SK-N-MC (cell line): ENCODE measurements around the gene ANKFN1.

Experiments used
- DNase-seq: peaks from one replicate; pipeline ENCODE4 v3.0.0-alpha.2; 2011; ENCODE audit warnings: low read depth, low spot score
- H3K27ac ChIP-seq: fragments of 200-600 bp; sonication (generic); 2 replicates; pipeline ENCODE4 v1.5.1; 2016; ENCODE audit warnings: mixed run types
- H3K36me3 ChIP-seq: fragments of 200-600 bp; sonication (generic); 2 replicates; pipeline ENCODE4 v1.6.1; 2017; ENCODE audit warnings: antibody characterized with exemption, low read length, mixed read lengths; ENCODE audit not compliant: insufficient read depth
- H3K4me3 ChIP-seq: fragments of 200-600 bp; sonication (generic); 2 replicates; pipeline ENCODE4 v1.5.1; 2016
- H3K9ac ChIP-seq: fragments of 200-600 bp; sonication (generic); 2 replicates; pipeline ENCODE4 v1.8.0; 2017; ENCODE audit warnings: mixed run types, mixed read lengths; ENCODE audit not compliant: insufficient read length
- H3K9me3 ChIP-seq: fragments of 200-600 bp; sonication (generic); 2 replicates; pipeline ENCODE4 v1.6.1; 2017; ENCODE audit warnings: low read depth, mild to moderate bottlenecking, antibody characterized with exemption, low read length, moderate library complexity, mixed read lengths
- EZH2 ChIP-seq: fragments of 200-600 bp; sonication (generic); IDR thresholded peaks from one replicate; pipeline ENCODE4 v1.6.1; 2017; ENCODE audit warnings: antibody characterized with exemption
- FOXP2 ChIP-seq: optimal IDR thresholded peaks from 2 replicates; pipeline ENCODE3; 2011; ENCODE audit warnings: mild to moderate bottlenecking, moderate library complexity; ENCODE audit not compliant: insufficient read depth; ENCODE audit errors: extremely low read length, control extremely low read depth
- POLR2AphosphoS5 ChIP-seq: IDR thresholded peaks from 2 replicates; pipeline ENCODE4 v1.6.1; 2012; ENCODE audit warnings: mild to moderate bottlenecking, low read depth, low read length, borderline replicate concordance

The ANKFN1 gene

GRCh38 chr17:56319531-56319930, 166.3 kb downstream of the ANKFN1 start:
- no peaks in the 10 kb centered on the region for H3K9me3 ChIP-seq
- no peak for TF ChIP-seq FOXP2
- no peak for TF ChIP-seq EZH2
- no peak for TF ChIP-seq POLR2AphosphoS5
- H3K27ac ChIP-seq = no peak overlapping the region

DNA sequence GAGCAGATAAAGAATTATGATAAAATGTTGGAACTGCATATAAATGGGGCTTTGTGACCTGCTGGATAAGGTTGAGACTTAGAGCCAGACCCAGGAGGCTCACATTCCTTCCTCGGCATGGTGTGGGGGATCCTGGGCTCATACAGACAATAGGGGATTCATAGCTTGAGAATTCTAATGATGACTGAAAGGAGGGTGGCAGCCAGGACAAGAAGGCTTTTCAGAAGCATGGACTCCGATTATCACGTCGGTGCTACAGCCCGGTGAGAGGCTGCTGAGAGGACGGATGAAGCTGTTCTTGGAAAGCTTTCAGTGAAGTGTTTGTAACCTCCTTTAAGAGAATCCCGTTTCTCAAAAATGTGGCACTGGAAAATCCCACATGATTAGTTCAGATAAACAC, 167.2 kb downstream of the ANKFN1 start:
- TF ChIP-seq EZH2 = no peak
- Histone ChIP-seq H3K4me3 (no peak overlapping the region), H3K27ac (no peak overlapping the region), H3K36me3 (no peaks in the 10 kb centered on the region), H3K9me3 (no peaks in the 10 kb centered on the region), H3K9ac (no peak overlapping the region)
- no peak for DNase-seq

More at GRCh38 chr17:56319531-56319930, 166.3 kb downstream of the ANKFN1 start:
- Histone ChIP-seq H3K4me3 (no peak overlapping the region), H3K36me3 (no peaks in the 10 kb centered on the region), H3K9ac (no peak overlapping the region)
- DNase-seq = peak; percentile 6

DNA sequence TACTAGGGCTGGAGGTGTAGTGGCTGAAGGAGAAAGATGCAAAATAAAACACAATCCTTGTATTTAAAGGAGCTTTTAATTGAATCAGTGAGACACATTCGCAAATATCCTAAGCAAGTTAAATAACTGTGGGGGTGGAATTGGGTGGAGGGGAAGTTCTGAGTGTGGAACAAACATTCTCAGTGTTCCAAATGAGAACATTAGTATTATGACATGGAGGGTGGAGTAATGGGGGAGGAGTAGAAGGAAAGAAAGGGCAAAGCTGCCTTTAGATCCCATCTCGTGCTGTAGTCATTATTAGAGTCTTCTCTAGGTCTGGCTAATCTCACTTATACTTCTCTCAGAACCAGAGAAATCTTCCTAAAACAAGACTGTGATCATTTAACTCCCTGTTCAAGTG, 169.7 kb downstream of the ANKFN1 start:
- no peak for TF ChIP-seq FOXP2
- TF ChIP-seq EZH2 = no peak
- TF ChIP-seq POLR2AphosphoS5 = no peak
- Histone ChIP-seq H3K4me3 (no peak overlapping the region), H3K9ac (no peak overlapping the region), H3K36me3 (no peaks in the 10 kb centered on the region), H3K27ac (no peak overlapping the region), H3K9me3 (no peaks in the 10 kb centered on the region)
- DNase-seq = no peak

DNA sequence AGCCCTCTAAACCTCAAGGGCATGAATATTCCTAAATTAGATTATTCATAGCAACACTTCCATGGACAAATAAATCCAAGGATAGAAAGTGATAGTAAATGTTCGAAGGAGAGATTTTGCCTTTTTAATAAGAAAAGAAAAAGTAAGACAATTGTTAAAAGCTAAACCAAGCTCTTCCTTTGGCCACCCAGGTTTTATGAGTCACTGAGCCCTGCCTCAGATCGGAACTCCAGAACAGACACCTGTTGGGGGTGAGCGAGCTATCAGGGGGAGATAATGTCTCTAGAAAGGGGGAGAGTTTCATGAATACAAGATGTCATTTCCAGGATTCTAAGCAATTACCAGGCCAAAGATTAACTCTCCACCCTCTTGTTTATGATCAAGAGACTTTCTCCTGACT, 171.4 kb downstream of the ANKFN1 start:
- no peak overlapping the region for H3K4me3 ChIP-seq

GRCh38 chr17:56325313-56326000, 172.2 kb downstream of the ANKFN1 start:
- Histone ChIP-seq H3K4me3 (no peak overlapping the region), H3K9me3 (no peaks in the 10 kb centered on the region), H3K9ac (no peak overlapping the region), H3K27ac (no peak overlapping the region), H3K36me3 (no peaks in the 10 kb centered on the region)
- TF ChIP-seq POLR2AphosphoS5 = no peak
- DNase-seq = no peak

More for the DNA sequence above, 171.4 kb downstream of the ANKFN1 start:
- Histone ChIP-seq H3K9ac (no peak overlapping the region), H3K36me3 (no peaks in the 10 kb centered on the region), H3K27ac (no peak overlapping the region), H3K9me3 (no peaks in the 10 kb centered on the region)
- TF ChIP-seq FOXP2 = no peak
- TF ChIP-seq EZH2 = no peak
- TF ChIP-seq POLR2AphosphoS5 = no peak
- DNase-seq = no peak

GRCh38 chr17:56326001-56326359, 172.7 kb downstream of the ANKFN1 start:
- TF ChIP-seq POLR2AphosphoS5 (no peak), FOXP2 (no peak), EZH2 (no peak)

DNA sequence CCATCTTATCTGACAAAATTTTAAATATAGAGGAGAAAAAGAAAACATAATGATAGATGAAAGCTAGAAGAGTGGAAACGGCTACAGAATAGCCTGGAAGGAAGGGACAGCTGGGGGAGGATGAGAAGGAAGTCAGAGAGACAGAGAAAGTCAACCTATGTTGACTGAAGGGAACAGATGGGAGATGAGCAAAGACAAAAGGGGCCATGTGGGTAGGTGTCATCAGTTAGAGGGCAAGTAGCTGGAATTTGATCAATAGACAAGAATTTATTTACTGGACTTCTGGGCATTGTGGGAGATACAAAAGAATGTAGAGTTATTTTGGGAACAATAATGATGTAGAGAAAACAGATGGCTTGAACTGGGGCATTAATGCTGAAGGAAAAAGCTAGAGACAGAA, 194.4 kb downstream of the ANKFN1 start:
- no peaks in the 10 kb centered on the region for H3K36me3 ChIP-seq
- TF ChIP-seq POLR2AphosphoS5 (no peak), FOXP2 (no peak), EZH2 (no peak)
- H3K9me3 ChIP-seq = no peaks in the 10 kb centered on the region
- H3K4me3 ChIP-seq = no peak overlapping the region
- DNase-seq = no peak
- no peak overlapping the region for H3K9ac ChIP-seq
- H3K27ac ChIP-seq = no peak overlapping the region

More at GRCh38 chr17:56326001-56326359, 172.7 kb downstream of the ANKFN1 start:
- Histone ChIP-seq H3K36me3 (no peaks in the 10 kb centered on the region), H3K9me3 (no peaks in the 10 kb centered on the region), H3K9ac (no peak overlapping the region), H3K4me3 (no peak overlapping the region), H3K27ac (no peak overlapping the region)
- no peak for DNase-seq

DNA sequence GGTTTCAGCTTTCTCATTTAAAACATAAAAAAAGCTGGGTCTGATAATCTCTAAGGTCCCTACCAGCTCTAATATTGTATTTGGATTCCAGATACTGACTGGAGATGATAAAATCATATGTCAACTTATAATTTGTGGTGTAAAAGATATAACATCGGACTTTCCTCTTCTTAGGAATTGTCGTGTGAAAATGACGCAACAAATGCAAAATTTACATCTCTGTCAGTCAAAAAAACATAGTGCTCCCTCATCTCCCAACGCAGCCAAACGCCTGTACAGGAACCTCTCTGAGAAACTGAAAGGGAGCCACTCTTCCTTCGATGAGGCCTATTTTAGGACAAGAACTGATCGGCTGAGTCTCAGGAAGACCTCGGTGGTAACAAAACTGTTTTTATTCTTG, 197.3 kb downstream of the ANKFN1 start:
- no peak overlapping the region for H3K27ac ChIP-seq
- no peaks in the 10 kb centered on the region for H3K9me3 ChIP-seq
- H3K36me3 ChIP-seq = no peaks in the 10 kb centered on the region
- DNase-seq = no peak
- no peak overlapping the region for H3K9ac ChIP-seq
- no peak overlapping the region for H3K4me3 ChIP-seq
- TF ChIP-seq POLR2AphosphoS5 (no peak), EZH2 (no peak), FOXP2 (no peak)

- Histone ChIP-seq H3K27ac (no peak overlapping the region), H3K9me3 (no peaks in the 10 kb centered on the region), H3K4me3 (no peak overlapping the region), H3K36me3 (no peaks in the 10 kb centered on the region), H3K9ac (no peak overlapping the region)
- DNase-seq = no peak
- TF ChIP-seq POLR2AphosphoS5 = no peak
- TF ChIP-seq FOXP2 = no peak
- TF ChIP-seq EZH2 = no peak
These were observed 198.4 kb downstream of the ANKFN1 start for GRCh38 chr17:56351675-56352074.
